ENCODE measurements around the gene KIF15.
A peak's percentile ranks its signal among the peaks of the same experiment; 100 is the strongest.

The KIF15 gene

GRCh38 chr3:44890258-44890657 lies 128.7 kb downstream of the KIF15 start:
- DNase-seq (ENCODE audit: low read depth), result no peak
- no peak for TF ChIP-seq CTCF (IDR thresholded peaks at IDR 0.05; ENCODE audit: insufficient read depth, low read depth, low read length, missing control alignments)
- H3K4me3 ChIP-seq (ENCODE audit: low read depth, low read length), result no peak overlapping the region

GRCh38 chr3:44890852-44891251 lies 129.3 kb downstream of the KIF15 start:
- TF ChIP-seq CTCF (IDR thresholded peaks at IDR 0.05; ENCODE audit: insufficient read depth, low read depth, low read length, missing control alignments), result no peak
- DNase-seq (ENCODE audit: low read depth), result no peak
- no peak overlapping the region for H3K4me3 ChIP-seq (ENCODE audit: low read depth, low read length)

- DNase-seq (ENCODE audit: low read depth), result no peak
- TF ChIP-seq CTCF (IDR thresholded peaks at IDR 0.05; ENCODE audit: insufficient read depth, low read depth, low read length, missing control alignments), result no peak
- H3K4me3 ChIP-seq (ENCODE audit: low read depth, low read length), result no peak overlapping the region
Measured at GRCh38 chr3:44892689-44893088, 131.1 kb downstream of the KIF15 start.

- no peak for DNase-seq (ENCODE audit: low read depth)
- no peak for TF ChIP-seq CTCF (IDR thresholded peaks at IDR 0.05; ENCODE audit: insufficient read depth, low read depth, low read length, missing control alignments)
Measured at GRCh38 chr3:44893097-44893496, 131.5 kb downstream of the KIF15 start.

GRCh38 chr3:44894485-44894884 lies 132.9 kb downstream of the KIF15 start:
- TF ChIP-seq CTCF (IDR thresholded peaks at IDR 0.05; ENCODE audit: insufficient read depth, low read depth, low read length, missing control alignments), result no peak
- no peak overlapping the region for H3K4me3 ChIP-seq (ENCODE audit: low read depth, low read length)
- no peak for DNase-seq (ENCODE audit: low read depth)

More at GRCh38 chr3:44893097-44893496, 131.5 kb downstream of the KIF15 start:
- no peak overlapping the region for H3K4me3 ChIP-seq (ENCODE audit: low read depth, low read length)

- peak; percentile 9 for DNase-seq (ENCODE audit: low read depth)
- TF ChIP-seq CTCF (IDR thresholded peaks at IDR 0.05; ENCODE audit: insufficient read depth, low read depth, low read length, missing control alignments), result no peak
- no peak overlapping the region for H3K4me3 ChIP-seq (ENCODE audit: low read depth, low read length)
Measured at GRCh38 chr3:44896440-44896839, 134.8 kb downstream of the KIF15 start.

GRCh38 chr3:44899683-44900367 lies 138.2 kb downstream of the KIF15 start:
- DNase-seq (ENCODE audit: low read depth), result no peak
- TF ChIP-seq CTCF (IDR thresholded peaks at IDR 0.05; ENCODE audit: insufficient read depth, low read depth, low read length, missing control alignments), result no peak
- no peak overlapping the region for H3K4me3 ChIP-seq (ENCODE audit: low read depth, low read length)
